Right cardiac atrium (tissue), 5 donors: ENCODE results near the gene EYS. TPM values are rescaled to one million over a fixed set of nuclear protein-coding genes. Genes with fewer than 3 reads are reported as not detected.
"Not testable (repeated sequence)": the region's sequence is repeated elsewhere in the genome, so short reads cannot be mapped to it uniquely, and the experiment has no call there.

ENCODE experiments used
- ATAC-seq, 2 donors: fragments of 200-7000 bp; cut with Tn5 transposase; one replicate each; pipeline versions ENCODE4 v1.8.0 to v1.9.1; 2020; ENCODE audit warnings: moderate library complexity in 2 of 2, mild to moderate bottlenecking in 1 of 2
- DNase-seq, 3 donors: peaks; one replicate each; pipeline ENCODE4 v3.0.0-alpha.2; 2020
- H3K27ac ChIP-seq: one replicate; pipeline ENCODE4 v1.5.1; 2013; ENCODE audit warnings: mild to moderate bottlenecking, low read length, control low read depth, moderate library complexity
- H3K27me3 ChIP-seq: one replicate; pipeline ENCODE4 v1.6.1; 2013; ENCODE audit not compliant: control insufficient read depth, insufficient read depth
- H3K4me1 ChIP-seq: one replicate; pipeline ENCODE4 v1.6.1; 2013; ENCODE audit warnings: low read length; ENCODE audit not compliant: control insufficient read depth, insufficient read depth
- H3K4me3 ChIP-seq: one replicate; pipeline ENCODE4 v1.5.1; 2013; ENCODE audit warnings: low read length, control low read depth
- H3K9me3 ChIP-seq: one replicate; pipeline ENCODE4 v1.6.1; 2013; ENCODE audit warnings: low read length; ENCODE audit not compliant: control insufficient read depth
- WGBS: extraction: QIAGEN DNeasy Blood & Tissue Kit; methylation state at CpG from one replicate; pipeline ENCODE4 v1.1.7; 2013; 5-methylcytosine and 5-hydroxymethylcytosine counted together
- intact Hi-C, 4 donors: fragments of 100-400 bp; cut with DNase I; formaldehyde crosslinking; loops; one replicate each; pipeline versions ENCODE4 v1.11.0 to v1.14.0; 2022 to 2023
- polyA plus RNA-seq: library from polyadenylated mRNA; stranded (reverse); fragments of 200-250 nt; gene quantifications from one replicate; pipeline ENCODE4 v1.2.3, GENCODE V29; 2013
- total RNA-seq, 4 donors: library from RNA; stranded (reverse); fragmentation: NEBNext Ultra II Directional; extraction: Animal tissue kit (Norgen Biotek cat#: 25700); gene quantifications; one replicate each; pipeline ENCODE4 v1.2.1, GENCODE V29; 2021
- donor health status: healthy with polysubstance abuse.
- donor health status: DM: no; HTN: yes; CAD: no.
- donor health status: DM: no; HTN: no; CAD: no.
- donor health status: DM: no; HTN: yes; CAD: no; lungs with severe emphysema.
- donor health status: DM: yes; HTN: yes; CAD: no.

Gene EYS
- total and polyA plus RNA-seq, 5 donors, result 0.02 to 0.24 (median 0.06) TPM; not detected in 2

- intact Hi-C loops, result no loop called here
- H3K9me3 ChIP-seq, result no peaks in the 10 kb centered on the region
- no peak overlapping the region for H3K27ac ChIP-seq
- H3K4me3 ChIP-seq, result no peak overlapping the region
- no peak for DNase-seq
- H3K27me3 ChIP-seq, result no peaks in the 10 kb centered on the region
- no peak for ATAC-seq
- WGBS, result 93% methylated on average over 4 of the region's 4 CpGs
- no peaks in the 10 kb centered on the region for H3K4me1 ChIP-seq
Measured at GRCh38 chr6:65004283-65004682, 702.7 kb downstream of the EYS start.

DNA sequence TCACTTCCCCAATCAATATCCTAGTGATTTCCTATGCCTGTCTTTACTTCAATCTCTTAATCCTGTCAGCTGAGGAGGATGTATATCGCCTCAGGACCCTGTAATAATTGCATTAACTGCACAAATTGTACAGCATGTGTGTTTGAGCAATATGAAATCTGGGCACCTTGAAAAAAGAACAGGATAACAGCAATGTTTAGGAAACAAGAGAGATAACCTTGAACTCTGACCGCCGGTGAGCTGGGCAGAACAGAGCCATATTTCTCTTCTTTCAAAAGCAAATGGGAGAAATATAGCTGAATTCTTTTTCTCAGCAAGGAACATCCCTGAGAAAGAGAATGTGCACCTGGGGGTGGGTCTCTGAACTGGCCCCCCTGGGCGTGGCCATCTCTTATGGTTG lies 704.1 kb downstream of the EYS start:
- H3K27me3 ChIP-seq, H3K4me1 ChIP-seq, intact Hi-C loops, H3K9me3 ChIP-seq, ATAC-seq, H3K4me3 ChIP-seq, H3K27ac ChIP-seq, DNase-seq: not testable (repeated sequence)
- 80% methylated on average over 4 of the region's 4 CpGs for WGBS

GRCh38 chr6:65000815-65001214 lies 706.2 kb downstream of the EYS start:
- H3K27me3 ChIP-seq, result no peaks in the 10 kb centered on the region

GRCh38 chr6:64998204-64998603 lies 708.8 kb downstream of the EYS start:
- Histone ChIP-seq H3K27me3 (no peaks in the 10 kb centered on the region), H3K4me1 (no peaks in the 10 kb centered on the region), H3K9me3 (no peaks in the 10 kb centered on the region), H3K4me3 (no peak overlapping the region), H3K27ac (no peak overlapping the region)
- ATAC-seq (no peak), DNase-seq (no peak)
- intact Hi-C loops, result no loop called here

More at GRCh38 chr6:65000815-65001214, 706.2 kb downstream of the EYS start:
- Histone ChIP-seq H3K4me1 (no peaks in the 10 kb centered on the region), H3K27ac (no peak overlapping the region), H3K4me3 (no peak overlapping the region), H3K9me3 (no peaks in the 10 kb centered on the region)
- no peak for DNase-seq
- intact Hi-C loops, result no loop called here
- no peak for ATAC-seq
- WGBS, result 86% methylated on average over 7 of the region's 7 CpGs

GRCh38 chr6:64996301-64996700 lies 710.7 kb downstream of the EYS start:
- 68% methylated on average over 4 of the region's 4 CpGs for WGBS
- ATAC-seq (no peak), DNase-seq (no peak)
- no peak overlapping the region for H3K27ac ChIP-seq
- H3K4me3 ChIP-seq, result no peak overlapping the region
- no peaks in the 10 kb centered on the region for H3K4me1 ChIP-seq
- H3K9me3 ChIP-seq, result no peaks in the 10 kb centered on the region
- no peaks in the 10 kb centered on the region for H3K27me3 ChIP-seq
- intact Hi-C loops, result no loop called here

DNA sequence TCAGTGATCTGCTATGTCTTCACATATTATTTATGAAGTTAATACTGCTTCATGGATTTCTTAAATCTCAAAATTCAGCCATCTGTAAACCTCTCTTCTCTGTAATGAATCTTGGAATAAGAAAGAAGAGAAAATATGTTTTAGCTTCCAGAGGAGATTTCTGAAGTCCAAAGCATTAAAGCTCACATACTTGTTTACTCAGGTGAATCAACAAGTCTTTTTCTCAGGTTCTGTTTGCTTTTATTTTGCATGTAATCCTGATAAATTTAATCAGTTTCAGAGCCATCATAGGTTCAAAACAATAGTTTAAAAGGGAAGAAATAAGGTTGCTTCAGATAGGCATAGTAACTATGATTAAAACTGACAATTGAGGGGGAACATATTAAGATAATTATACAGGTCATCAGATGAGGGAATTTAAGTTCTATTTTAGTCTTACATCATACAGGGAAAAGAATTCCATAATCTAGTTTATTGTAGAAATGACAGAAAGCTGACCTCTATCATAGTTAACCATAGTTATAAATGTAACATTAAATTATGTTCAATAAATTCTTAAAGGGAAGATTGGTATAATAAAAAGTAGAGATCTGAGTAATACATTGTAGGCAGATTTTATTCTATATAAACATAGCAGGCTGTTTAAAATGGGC lies 716.2 kb downstream of the EYS start:
- H3K9me3 ChIP-seq, result no peaks in the 10 kb centered on the region
- H3K4me1 ChIP-seq, result no peaks in the 10 kb centered on the region
- H3K4me3 ChIP-seq, result no peak overlapping the region
- no peak overlapping the region for H3K27ac ChIP-seq
- DNase-seq (no peak), ATAC-seq (no peak)
- intact Hi-C loops, result no loop called here
- no peaks in the 10 kb centered on the region for H3K27me3 ChIP-seq

DNA sequence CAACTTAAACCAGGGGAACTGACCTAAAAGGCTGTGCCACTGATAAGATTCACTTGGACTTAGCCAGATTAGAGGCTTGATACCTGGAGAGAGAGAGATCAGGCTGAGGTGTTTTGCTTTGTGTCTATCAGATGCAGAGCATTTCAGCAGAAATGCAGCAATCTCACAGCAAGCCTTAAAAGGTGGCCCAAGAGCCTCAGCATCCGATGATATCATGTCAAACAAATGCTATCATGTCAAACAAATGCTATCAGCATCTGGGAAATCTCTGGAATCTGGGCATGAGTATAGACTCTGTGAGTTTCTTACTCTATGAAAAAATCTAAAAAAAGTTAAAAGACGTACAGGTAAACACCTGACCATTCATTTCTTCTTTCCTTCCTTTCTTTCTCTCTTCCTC lies 718.9 kb downstream of the EYS start:
- H3K9me3 ChIP-seq, result no peaks in the 10 kb centered on the region
- H3K4me3 ChIP-seq, result no peak overlapping the region
- intact Hi-C loops, result no loop called here
- 48% methylated on average over 2 of the region's 2 CpGs for WGBS
- H3K4me1 ChIP-seq, result no peaks in the 10 kb centered on the region
- no peak for ATAC-seq
- no peaks in the 10 kb centered on the region for H3K27me3 ChIP-seq
- H3K27ac ChIP-seq, result no peak overlapping the region
- DNase-seq, result no peak

GRCh38 chr6:64987066-64987465 lies 720.0 kb downstream of the EYS start:
- no peak overlapping the region for H3K4me3 ChIP-seq
- H3K27ac ChIP-seq, result no peak overlapping the region
- ATAC-seq, result no peak
- H3K4me1 ChIP-seq, result no peaks in the 10 kb centered on the region
- no peak for DNase-seq
- intact Hi-C loops, result no loop called here
- H3K27me3 ChIP-seq, result no peaks in the 10 kb centered on the region
- WGBS, result 58% methylated on average over 4 of the region's 4 CpGs
- no peaks in the 10 kb centered on the region for H3K9me3 ChIP-seq

DNA sequence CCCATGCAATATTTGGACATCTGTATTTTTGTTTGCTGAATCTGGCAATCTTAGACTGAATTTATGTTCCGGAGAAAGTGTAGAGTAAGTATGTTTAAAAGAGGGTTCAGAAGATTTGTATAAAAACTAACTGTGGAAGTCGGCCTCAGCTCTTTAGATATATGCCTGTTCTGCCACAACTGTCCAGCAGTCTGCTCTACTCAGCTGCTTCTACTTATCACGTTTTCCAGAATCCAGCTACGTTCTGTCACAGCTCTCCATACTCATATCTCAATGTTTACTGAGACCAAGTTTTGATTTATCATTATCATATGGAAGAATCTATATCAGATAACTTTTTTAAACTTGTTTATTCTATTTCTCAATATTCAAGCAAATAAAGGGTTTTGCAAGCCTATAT lies 721.3 kb downstream of the EYS start:
- H3K9me3 ChIP-seq, result no peaks in the 10 kb centered on the region
- no peaks in the 10 kb centered on the region for H3K27me3 ChIP-seq
- H3K4me1 ChIP-seq, result no peaks in the 10 kb centered on the region
- H3K4me3 ChIP-seq, result no peak overlapping the region
- ATAC-seq, result no peak
- intact Hi-C loops, result no loop called here
- no peak overlapping the region for H3K27ac ChIP-seq
- 37% methylated on average over 4 of the region's 4 CpGs for WGBS
- DNase-seq, result no peak

DNA sequence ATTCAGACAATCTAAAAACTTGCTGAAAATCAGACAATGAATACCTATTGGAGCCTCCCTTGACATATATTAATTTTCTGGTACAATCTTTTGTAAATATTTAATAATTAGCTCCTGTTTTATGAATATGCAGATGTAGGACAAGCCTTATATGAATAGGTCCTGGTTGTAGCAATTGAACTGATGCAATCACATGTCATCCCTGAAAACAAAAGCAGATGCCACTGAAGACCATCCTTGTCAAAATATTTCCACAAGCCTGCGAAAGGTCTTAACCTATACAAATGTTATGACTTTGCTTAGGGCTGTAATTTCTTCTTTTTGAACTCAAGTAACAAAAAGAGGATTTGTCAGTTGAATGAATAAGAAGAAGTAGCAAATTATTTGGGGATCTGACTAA lies 722.1 kb downstream of the EYS start:
- Histone ChIP-seq H3K4me3 (no peak overlapping the region), H3K27ac (no peak overlapping the region), H3K4me1 (no peaks in the 10 kb centered on the region), H3K27me3 (no peaks in the 10 kb centered on the region), H3K9me3 (no peaks in the 10 kb centered on the region)
- ATAC-seq (no peak), DNase-seq (no peak)
- WGBS, result 88% methylated on average over 1 of the region's 1 CpG
- intact Hi-C loops, result no loop called here

GRCh38 chr6:64983089-64983488 lies 723.9 kb downstream of the EYS start:
- no peaks in the 10 kb centered on the region for H3K27me3 ChIP-seq
- ATAC-seq (no peak), DNase-seq (no peak)
- no peaks in the 10 kb centered on the region for H3K9me3 ChIP-seq
- intact Hi-C loops, result no loop called here
- no peak overlapping the region for H3K4me3 ChIP-seq
- H3K4me1 ChIP-seq, result no peaks in the 10 kb centered on the region
- H3K27ac ChIP-seq, result no peak overlapping the region
- 89% methylated on average over 4 of the region's 4 CpGs for WGBS

DNA sequence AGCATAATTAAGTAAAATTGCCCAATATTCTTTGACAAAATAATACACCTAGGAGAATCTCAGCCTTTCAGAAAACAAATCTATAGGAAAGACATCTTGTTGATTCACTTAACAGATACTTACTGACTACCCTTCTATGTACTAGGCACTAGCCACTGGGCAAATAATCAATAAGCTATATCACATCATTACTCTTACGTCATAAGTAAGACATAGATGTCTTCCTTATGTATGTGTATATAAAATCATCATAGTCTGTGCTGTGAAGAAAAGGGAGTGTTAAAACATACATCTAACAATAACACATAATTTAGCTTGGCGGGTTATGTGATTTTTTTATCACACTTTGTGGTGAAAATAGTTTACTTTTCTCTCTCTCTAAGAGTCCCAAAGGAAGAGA lies 733.9 kb downstream of the EYS start:
- ATAC-seq (no peak), DNase-seq (no peak)
- Histone ChIP-seq H3K4me3 (no peak overlapping the region), H3K9me3 (no peaks in the 10 kb centered on the region), H3K4me1 (no peaks in the 10 kb centered on the region), H3K27me3 (no peaks in the 10 kb centered on the region), H3K27ac (no peak overlapping the region)
- intact Hi-C loops, result no loop called here
- 74% methylated on average over 2 of the region's 2 CpGs for WGBS
